ENCODE results near the gene CACNA2D2. TPM values are rescaled to one million over a fixed set of nuclear protein-coding genes. Genes with fewer than 3 reads are reported as not detected.

CACNA2D2 gene
- total RNA-seq, 1 experiment from 2014 or later, result 0.59 TPM

DNA sequence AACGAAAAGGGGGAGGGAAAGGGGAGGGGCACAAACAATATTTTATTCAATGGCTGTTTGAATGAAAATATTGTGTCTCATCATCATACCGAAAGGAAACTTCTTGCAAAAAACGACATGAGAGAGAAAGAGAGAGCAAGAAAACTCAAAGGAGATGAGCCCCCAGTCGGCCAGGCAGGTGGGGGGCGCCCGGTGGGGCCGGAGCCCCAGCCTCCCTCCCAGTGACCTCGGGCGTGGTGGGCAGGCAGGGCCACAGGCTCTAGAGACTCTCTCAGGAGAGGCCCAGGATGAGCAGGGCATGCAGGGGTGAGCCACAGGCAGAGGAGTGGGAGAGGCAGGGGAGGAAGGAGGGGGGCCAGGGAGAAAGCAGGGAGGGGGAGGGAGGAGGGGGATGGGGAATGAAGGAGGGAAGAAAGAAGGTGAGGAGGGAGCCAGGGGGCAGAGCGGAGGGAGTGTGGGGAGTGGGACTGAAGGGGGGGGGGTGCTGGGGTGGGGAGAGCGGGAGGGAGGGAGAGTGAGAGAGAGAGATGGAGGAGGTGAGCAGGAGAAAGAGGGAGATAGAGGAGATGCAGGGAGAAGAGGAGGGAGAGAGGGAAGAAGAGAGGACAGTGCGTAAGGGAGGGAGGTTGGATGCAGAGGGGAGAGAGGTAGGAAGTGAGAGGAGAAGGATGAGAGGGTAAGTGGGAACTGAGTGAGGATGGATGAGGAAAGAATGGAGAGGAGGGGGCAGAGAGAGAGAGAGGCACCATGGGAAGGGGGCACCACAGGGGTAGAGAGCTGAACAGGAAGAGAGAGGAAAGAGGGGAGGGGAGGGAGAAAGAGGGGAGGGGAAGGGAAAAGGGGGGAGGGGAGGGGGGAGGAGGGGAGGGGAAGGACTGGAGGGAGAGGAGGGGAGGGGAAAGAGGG, 130.0 kb downstream of the CACNA2D2 start:
- POLR2A ChIA-PET, result no interaction called here
- BruUV-seq (replicated peaks), result no TSS peak
- Histone ChIP-seq H3K9me3 (ENCODE audit: control insufficient read depth, insufficient read depth, low read depth, low read length) (no peaks in the 10 kb centered on the region), H3K27ac (ENCODE audit: low read length) (no peak overlapping the region), H3K4me3 (ENCODE audit: low read depth in 2 of 2, low read length in 2 of 2) (no peak overlapping the region), H3K4me1 (ENCODE audit: control insufficient read depth, insufficient read depth, low read length) (no peaks in the 10 kb centered on the region; the same call in 1 of the 2 replicates), H3K27me3 (ENCODE audit: control insufficient read depth, insufficient read depth, low read length) (no peaks in the 10 kb centered on the region), H3K36me3 (ENCODE audit: control insufficient read depth, insufficient read depth, low read length) (no peaks in the 10 kb centered on the region)
- no peak for ATAC-seq
- no peak for TF ChIP-seq SIN3A (IDR thresholded peaks at IDR 0.05; ENCODE audit: borderline replicate concordance, insufficient read depth, low read depth, low read length)
- TF ChIP-seq, protein P1, sequence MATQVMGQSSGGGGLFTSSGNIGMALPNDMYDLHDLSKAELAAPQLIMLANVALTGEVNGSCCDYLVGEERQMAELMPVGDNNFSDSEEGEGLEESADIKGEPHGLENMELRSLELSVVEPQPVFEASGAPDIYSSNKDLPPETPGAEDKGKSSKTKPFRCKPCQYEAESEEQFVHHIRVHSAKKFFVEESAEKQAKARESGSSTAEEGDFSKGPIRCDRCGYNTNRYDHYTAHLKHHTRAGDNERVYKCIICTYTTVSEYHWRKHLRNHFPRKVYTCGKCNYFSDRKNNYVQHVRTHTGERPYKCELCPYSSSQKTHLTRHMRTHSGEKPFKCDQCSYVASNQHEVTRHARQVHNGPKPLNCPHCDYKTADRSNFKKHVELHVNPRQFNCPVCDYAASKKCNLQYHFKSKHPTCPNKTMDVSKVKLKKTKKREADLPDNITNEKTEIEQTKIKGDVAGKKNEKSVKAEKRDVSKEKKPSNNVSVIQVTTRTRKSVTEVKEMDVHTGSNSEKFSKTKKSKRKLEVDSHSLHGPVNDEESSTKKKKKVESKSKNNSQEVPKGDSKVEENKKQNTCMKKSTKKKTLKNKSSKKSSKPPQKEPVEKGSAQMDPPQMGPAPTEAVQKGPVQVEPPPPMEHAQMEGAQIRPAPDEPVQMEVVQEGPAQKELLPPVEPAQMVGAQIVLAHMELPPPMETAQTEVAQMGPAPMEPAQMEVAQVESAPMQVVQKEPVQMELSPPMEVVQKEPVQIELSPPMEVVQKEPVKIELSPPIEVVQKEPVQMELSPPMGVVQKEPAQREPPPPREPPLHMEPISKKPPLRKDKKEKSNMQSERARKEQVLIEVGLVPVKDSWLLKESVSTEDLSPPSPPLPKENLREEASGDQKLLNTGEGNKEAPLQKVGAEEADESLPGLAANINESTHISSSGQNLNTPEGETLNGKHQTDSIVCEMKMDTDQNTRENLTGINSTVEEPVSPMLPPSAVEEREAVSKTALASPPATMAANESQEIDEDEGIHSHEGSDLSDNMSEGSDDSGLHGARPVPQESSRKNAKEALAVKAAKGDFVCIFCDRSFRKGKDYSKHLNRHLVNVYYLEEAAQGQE (IDR thresholded peaks at IDR 0.05; ENCODE audit: insufficient read depth in 1 of 2, low read depth in 2 of 2, low read length in 1 of 2), result no peak
- TF ChIP-seq TCF7L2 (IDR thresholded peaks at IDR 0.05; ENCODE audit: low read depth, low read length), result no peak
- TF ChIP-seq POLR2AphosphoS5 (IDR thresholded peaks at IDR 0.05; ENCODE audit: low read depth, low read length), result no peak
- TF ChIP-seq, protein P2, sequence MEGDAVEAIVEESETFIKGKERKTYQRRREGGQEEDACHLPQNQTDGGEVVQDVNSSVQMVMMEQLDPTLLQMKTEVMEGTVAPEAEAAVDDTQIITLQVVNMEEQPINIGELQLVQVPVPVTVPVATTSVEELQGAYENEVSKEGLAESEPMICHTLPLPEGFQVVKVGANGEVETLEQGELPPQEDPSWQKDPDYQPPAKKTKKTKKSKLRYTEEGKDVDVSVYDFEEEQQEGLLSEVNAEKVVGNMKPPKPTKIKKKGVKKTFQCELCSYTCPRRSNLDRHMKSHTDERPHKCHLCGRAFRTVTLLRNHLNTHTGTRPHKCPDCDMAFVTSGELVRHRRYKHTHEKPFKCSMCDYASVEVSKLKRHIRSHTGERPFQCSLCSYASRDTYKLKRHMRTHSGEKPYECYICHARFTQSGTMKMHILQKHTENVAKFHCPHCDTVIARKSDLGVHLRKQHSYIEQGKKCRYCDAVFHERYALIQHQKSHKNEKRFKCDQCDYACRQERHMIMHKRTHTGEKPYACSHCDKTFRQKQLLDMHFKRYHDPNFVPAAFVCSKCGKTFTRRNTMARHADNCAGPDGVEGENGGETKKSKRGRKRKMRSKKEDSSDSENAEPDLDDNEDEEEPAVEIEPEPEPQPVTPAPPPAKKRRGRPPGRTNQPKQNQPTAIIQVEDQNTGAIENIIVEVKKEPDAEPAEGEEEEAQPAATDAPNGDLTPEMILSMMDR (IDR thresholded peaks at IDR 0.05), result no peak
- CTCF ChIA-PET, result no interaction called here
- intact Hi-C loops (cut with micrococcal nuclease; ENCODE audit: unreplicated experiment), result loop anchor here (10.0 kb wide), 1 partner anchor 171 kb away; no protein-coding TSS in a partner anchor
- DNase-seq (ENCODE audit: low read depth, low spot score), result no peak
- in situ Hi-C loops (cut with HindIII; ENCODE audit: low pct_unique_long_range_greater_than_20kb, low sequenced_read_pairs), result no loop called here

DNA sequence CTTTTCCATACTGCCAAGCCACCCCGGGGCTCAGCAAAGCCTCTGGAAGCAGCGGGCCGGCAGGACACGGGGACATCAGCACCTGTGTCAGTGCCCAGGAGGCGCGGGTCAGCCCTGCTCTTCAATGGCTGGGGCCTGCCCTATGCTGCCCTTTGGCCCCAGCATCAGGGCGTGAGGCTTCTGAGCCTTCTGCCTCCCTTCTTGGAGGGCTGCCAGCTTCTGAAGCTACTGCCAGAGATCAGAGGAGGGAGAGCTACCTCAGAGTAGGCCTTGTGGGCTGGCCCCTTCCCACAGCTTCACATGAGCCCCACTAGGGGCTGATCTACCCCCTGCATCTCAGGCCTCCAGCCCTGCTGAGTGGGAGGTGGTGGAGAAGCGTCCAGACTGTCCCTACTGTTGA, 131.1 kb downstream of the CACNA2D2 start:
- no peaks in the 10 kb centered on the region for H3K9me3 ChIP-seq (ENCODE audit: control insufficient read depth, insufficient read depth, low read depth, low read length)
- BruUV-seq (replicated peaks), result no TSS peak
- H3K27ac ChIP-seq (ENCODE audit: low read length), result no peak overlapping the region
- in situ Hi-C loops (cut with HindIII; ENCODE audit: low pct_unique_long_range_greater_than_20kb, low sequenced_read_pairs), result no loop called here
- ATAC-seq (no peak), DNase-seq (ENCODE audit: low read depth, low spot score) (no peak)
- no peak overlapping the region for H3K4me3 ChIP-seq (ENCODE audit: low read depth in 2 of 2, low read length in 2 of 2)
- CTCF ChIA-PET, result no interaction called here
- POLR2A ChIA-PET, result no interaction called here
- H3K4me1 ChIP-seq (ENCODE audit: control insufficient read depth, insufficient read depth, low read length), result no peaks in the 10 kb centered on the region; the same call in 1 of the 2 replicates
- no peaks in the 10 kb centered on the region for H3K27me3 ChIP-seq (ENCODE audit: control insufficient read depth, insufficient read depth, low read length)
- no peaks in the 10 kb centered on the region for H3K36me3 ChIP-seq (ENCODE audit: control insufficient read depth, insufficient read depth, low read length)
- TF ChIP-seq SIN3A (IDR thresholded peaks at IDR 0.05; ENCODE audit: borderline replicate concordance, insufficient read depth, low read depth, low read length), result no peak
- TF ChIP-seq, protein P2 (IDR thresholded peaks at IDR 0.05), result no peak
- intact Hi-C loops (cut with micrococcal nuclease; ENCODE audit: unreplicated experiment), result loop anchor here (10.0 kb wide), 1 partner anchor 172 kb away; no protein-coding TSS in a partner anchor
